NCI-H345 (cell line): ENCODE results near the gene ZNF525.
"Not testable (repeated sequence)": the region's sequence is repeated elsewhere in the genome, so short reads cannot be mapped to it uniquely, and the experiment has no call there.

Experiments used
- DNase-seq: peaks from one replicate; lab custom pipeline; 2025; lab: John Stamatoyannopoulos, UW

The ZNF525 gene

GRCh38 chr19:53395840-53396524 is 30.5 kb downstream of the ZNF525 start:
- DNase-seq = not testable (repeated sequence)

GRCh38 chr19:53396525-53396868 is 31.0 kb downstream of the ZNF525 start:
- no peak for DNase-seq

- not testable (repeated sequence) for DNase-seq
These were observed 32.4 kb downstream of the ZNF525 start for GRCh38 chr19:53397918-53398317.

GRCh38 chr19:53409505-53410204 is 44.1 kb downstream of the ZNF525 start:
- DNase-seq = no peak

- not testable (repeated sequence) for DNase-seq
These were observed 55.2 kb downstream of the ZNF525 start for GRCh38 chr19:53420520-53421315.

GRCh38 chr19:53422551-53422950 is 57.0 kb downstream of the ZNF525 start:
- DNase-seq = peak; percentile 61

- peak; percentile 65 for DNase-seq
These were observed 57.6 kb downstream of the ZNF525 start for GRCh38 chr19:53423074-53423473.

- DNase-seq = peak; percentile 40
These were observed 58.2 kb downstream of the ZNF525 start for GRCh38 chr19:53423680-53424079.

GRCh38 chr19:53424968-53425597 is 59.6 kb downstream of the ZNF525 start:
- DNase-seq = peak; percentile 46

- peak; percentile 94 for DNase-seq
These were observed 66.0 kb downstream of the ZNF525 start, which contains the start of gene ZNF761 for GRCh38 chr19:53431399-53432087. Gene ZNF761, plus strand, starts transcription at chr19:53431984. Its CDS starts 15,285 bp downstream, at chr19:53447269.

- DNase-seq = peak; percentile 1
These were observed 66.7 kb downstream of the ZNF525 start for GRCh38 chr19:53432088-53432661.
